HG03457 (cell line): ENCODE results near the gene MEAF6.
"Not testable (repeated sequence)": the region's sequence is repeated elsewhere in the genome, so short reads cannot be mapped to it uniquely, and the experiment has no call there.

ENCODE experiments used
- ATAC-seq: cut with Tn5 transposase; IDR thresholded peaks from one replicate; pipeline ENCODE4 v1.9.1; 2021; ENCODE audit warnings: moderate number of reproducible peaks; ENCODE audit not compliant: unreplicated experiment

Gene MEAF6

GRCh38 chr1:37514350-37515184, at the start of gene MEAF6:
TSS of gene MEAF6 (minus strand) at chr1:37514766. CDS start at chr1:37514746, 20 bp downstream.
- ATAC-seq = peak; percentile 60

- no peak for ATAC-seq
Measured at GRCh38 chr1:37562984-37563383, 48.4 kb upstream of the MEAF6 start.

GRCh38 chr1:37561133-37562132, 46.9 kb upstream of the MEAF6 start:
- ATAC-seq = no peak

GRCh38 chr1:37560401-37561132, 46.0 kb upstream of the MEAF6 start:
- ATAC-seq = no peak

- ATAC-seq = not testable (repeated sequence)
Measured at GRCh38 chr1:37559957-37560379, 45.4 kb upstream of the MEAF6 start.

DNA sequence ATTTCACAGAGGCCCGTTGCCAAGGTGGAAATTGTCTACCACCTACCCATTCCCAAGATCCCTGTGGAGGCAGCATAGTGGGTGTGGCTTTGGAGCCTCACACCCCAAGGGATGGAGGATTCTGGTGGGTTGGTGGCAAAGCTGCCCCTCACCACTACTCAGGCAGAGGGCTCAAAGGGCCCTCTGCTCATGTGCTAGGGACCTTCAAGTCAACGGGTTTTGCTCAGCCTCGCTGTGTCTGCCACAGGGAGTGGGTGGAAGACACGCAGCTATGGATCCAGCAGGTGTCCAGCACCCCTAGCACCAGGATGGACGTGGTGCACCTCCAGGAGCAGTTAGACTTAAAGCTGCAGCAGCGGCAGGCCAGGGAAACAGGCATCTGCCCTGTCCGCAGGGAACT, 44.5 kb upstream of the MEAF6 start:
- no peak for ATAC-seq

- ATAC-seq = no peak
Measured at GRCh38 chr1:37558411-37558810, 43.8 kb upstream of the MEAF6 start.

- no peak for ATAC-seq
Measured at GRCh38 chr1:37557402-37557801, 42.8 kb upstream of the MEAF6 start.

- no peak for ATAC-seq
Measured at GRCh38 chr1:37556712-37557196, 42.2 kb upstream of the MEAF6 start, which contains the start of gene DNALI1. TSS of gene DNALI1 (plus strand) at chr1:37556940. CDS start at chr1:37556995, 55 bp downstream.

DNA sequence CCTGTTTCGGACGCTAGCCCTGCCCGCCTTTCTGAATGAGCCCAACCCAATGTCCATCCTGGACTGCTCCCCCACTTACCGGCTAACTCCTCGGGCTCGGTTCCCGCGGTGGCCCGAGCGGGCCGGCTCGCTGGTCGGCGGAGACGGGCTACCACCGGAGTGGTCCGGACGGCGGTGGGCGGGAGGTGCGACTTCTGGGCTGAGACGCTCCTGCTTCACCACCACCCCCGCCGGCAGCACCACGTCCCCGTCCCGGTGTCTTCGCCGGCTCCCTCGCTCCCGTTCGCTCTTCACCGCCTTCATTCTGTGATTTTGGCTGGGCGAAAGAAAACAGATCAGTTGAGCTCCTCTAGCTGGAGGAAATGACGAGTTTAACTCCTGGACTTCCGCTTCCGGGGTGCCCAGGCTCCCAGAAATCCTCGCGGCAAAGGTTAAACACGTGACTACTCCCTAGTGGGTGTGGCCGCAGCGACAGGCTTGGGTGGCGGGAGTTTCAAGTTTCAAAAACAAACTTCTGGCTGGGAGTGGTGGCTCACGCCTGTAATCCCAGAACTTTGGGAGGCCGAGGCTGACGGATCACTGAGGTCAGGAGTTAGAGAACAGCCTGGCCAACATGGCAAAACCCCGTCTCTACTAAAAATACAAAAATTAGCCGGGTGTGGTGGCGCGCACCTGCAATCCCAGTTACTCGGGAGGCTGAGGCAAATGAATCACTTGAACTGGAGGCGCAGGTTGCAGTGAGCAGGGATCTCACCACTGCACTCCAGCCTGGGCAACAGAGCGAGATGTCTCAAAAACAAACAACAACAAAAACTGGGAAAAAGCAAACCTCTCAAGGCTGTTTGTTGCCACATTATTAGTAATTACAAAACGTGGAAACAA, 39.6 kb upstream of the MEAF6 start, which contains the start of gene SNIP1:
Gene SNIP1, minus strand, starts transcription at position 367 of the 882 bp plus-strand sequence. Its CDS starts 64 bp downstream, at position 303.
- ATAC-seq = peak; percentile 53

DNA sequence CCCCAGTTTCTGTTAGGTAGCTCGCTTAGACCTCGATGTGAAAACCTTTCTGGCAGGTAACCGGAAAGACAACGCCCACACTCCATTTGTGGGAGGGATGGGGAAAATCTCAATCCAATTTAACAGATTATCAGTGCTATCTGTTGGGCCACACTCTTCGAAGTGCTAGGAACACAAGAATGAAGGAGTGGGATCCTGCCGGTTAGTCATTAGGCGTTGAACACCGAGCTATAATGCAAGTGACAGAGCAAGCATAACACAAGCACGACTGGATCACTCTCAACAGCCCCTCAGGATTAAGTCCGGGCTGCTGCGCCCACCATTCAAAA, 39.0 kb upstream of the MEAF6 start:
- no peak for ATAC-seq

DNA sequence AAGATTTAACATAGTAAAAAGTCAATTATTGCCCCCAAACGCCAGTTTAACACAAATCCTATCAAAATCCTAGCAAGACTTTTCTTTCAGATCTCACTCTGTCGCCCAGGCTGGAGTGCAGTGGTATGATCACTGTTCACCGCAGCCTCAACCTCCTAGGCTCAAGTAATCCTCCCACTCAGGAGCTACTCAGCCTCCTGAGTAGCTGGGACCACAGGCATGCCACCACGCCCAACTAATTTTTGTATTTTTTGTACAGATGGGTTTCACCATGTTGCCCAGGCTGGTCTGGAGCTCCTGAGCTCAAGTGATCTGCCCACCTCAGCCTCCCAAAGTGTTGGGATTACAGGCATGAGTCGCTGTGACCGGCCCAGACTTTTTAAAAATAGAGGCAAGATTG, 34.8 kb upstream of the MEAF6 start:
- ATAC-seq = no peak

DNA sequence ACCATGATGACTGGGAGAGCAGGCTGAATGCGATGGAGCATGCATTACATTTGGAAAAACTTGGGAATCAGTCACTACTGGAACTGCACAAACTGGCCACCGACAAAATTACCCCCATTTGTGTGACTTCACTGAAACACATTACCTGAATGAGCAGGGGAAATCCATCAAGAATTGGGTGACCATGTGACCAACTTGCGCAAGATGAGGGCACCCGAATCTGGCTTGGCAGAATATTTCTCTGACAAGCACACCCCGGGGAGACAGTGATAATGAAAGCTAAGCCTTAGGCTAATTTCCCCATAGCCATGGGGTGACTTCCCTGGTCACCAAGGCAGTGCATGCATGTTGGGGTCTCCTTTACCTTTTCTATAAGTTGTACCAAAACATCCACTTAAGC, 30.5 kb upstream of the MEAF6 start:
- ATAC-seq = no peak

GRCh38 chr1:37544530-37544929, 30.0 kb upstream of the MEAF6 start:
- ATAC-seq = no peak

- ATAC-seq = no peak
Measured at GRCh38 chr1:37540036-37540785, 25.6 kb upstream of the MEAF6 start.

GRCh38 chr1:37539154-37539553, 24.6 kb upstream of the MEAF6 start:
- not testable (repeated sequence) for ATAC-seq

- ATAC-seq = no peak
Measured at GRCh38 chr1:37537378-37537777, 22.8 kb upstream of the MEAF6 start.

- no peak for ATAC-seq
Measured at GRCh38 chr1:37533317-37534093, 18.9 kb upstream of the MEAF6 start.
